Ascending aorta (tissue), 2 donors: ENCODE measurements around the gene ZNF296. TPM values are rescaled to one million over a fixed set of nuclear protein-coding genes. Genes with fewer than 3 reads are reported as not detected.

Experiments
- DNase-seq, 2 donors: peaks; one replicate each; pipeline ENCODE4 v3.0.0-alpha.2; 2019; ENCODE audit warnings: low spot score in 2 of 2
- H3K27ac ChIP-seq, 2 donors: fragments of 200-600 bp; sonication (generic); one replicate each; pipeline ENCODE4 v1.5.1; 2016 to 2017; ENCODE audit warnings: mild to moderate bottlenecking in 1 of 2
- H3K27me3 ChIP-seq: fragments of 200-600 bp; sonication (generic); one replicate; pipeline ENCODE4 v1.5.1; 2017
- H3K36me3 ChIP-seq, 2 donors: fragments of 200-600 bp; sonication (generic); one replicate each; pipeline ENCODE4 v1.5.1; 2016
- H3K4me1 ChIP-seq, 2 donors: fragments of 200-600 bp; sonication (generic); one replicate each; pipeline ENCODE4 v1.5.1; 2016 to 2017; ENCODE audit warnings: mild to moderate bottlenecking in 1 of 2
- H3K4me3 ChIP-seq, 2 donors: fragments of 200-600 bp; sonication (generic); one replicate each; pipeline ENCODE4 v1.5.1; 2016 to 2017; ENCODE audit warnings: mild to moderate bottlenecking in 1 of 2
- H3K9me3 ChIP-seq, 2 donors: fragments of 200-600 bp; sonication (generic); one replicate each; pipeline ENCODE4 v1.5.1; 2016
- intact Hi-C: fragments of 100-400 bp; cut with DNase I; formaldehyde crosslinking; loops from one replicate; pipeline ENCODE4 v1.15.1; 2023
- total RNA-seq: library from RNA; depleted of rRNA; stranded (reverse); fragments of >200 nt; gene quantifications from one replicate; pipeline ENCODE4 v1.1.0, GENCODE V29; 2016
- TF ChIP-seq, protein P1 (sequence below), 3 experiments: fragments of 200-600 bp in 2 of 3; fragments of 450-650 bp in 1 of 3; sonication (generic) in 2 of 3; IDR thresholded peaks; one replicate each; pipeline ENCODE4 v1.5.1; 2016 to 2019; ENCODE audit warnings: antibody characterized with exemption in 3 of 3, mild to moderate bottlenecking in 1 of 3, moderate library complexity in 1 of 3

The ZNF296 gene
- total RNA-seq, 1 donor from 2014 or later = not detected

- no peak for DNase-seq
- no peaks in the 10 kb centered on the region for H3K9me3 ChIP-seq
- peaks cover 81 to 86% of the 10 kb centered on the region in 2 donors for H3K36me3 ChIP-seq
- intact Hi-C loops = no loop called here
- no peak overlapping the region for H3K27ac ChIP-seq
- TF ChIP-seq, protein P1, sequence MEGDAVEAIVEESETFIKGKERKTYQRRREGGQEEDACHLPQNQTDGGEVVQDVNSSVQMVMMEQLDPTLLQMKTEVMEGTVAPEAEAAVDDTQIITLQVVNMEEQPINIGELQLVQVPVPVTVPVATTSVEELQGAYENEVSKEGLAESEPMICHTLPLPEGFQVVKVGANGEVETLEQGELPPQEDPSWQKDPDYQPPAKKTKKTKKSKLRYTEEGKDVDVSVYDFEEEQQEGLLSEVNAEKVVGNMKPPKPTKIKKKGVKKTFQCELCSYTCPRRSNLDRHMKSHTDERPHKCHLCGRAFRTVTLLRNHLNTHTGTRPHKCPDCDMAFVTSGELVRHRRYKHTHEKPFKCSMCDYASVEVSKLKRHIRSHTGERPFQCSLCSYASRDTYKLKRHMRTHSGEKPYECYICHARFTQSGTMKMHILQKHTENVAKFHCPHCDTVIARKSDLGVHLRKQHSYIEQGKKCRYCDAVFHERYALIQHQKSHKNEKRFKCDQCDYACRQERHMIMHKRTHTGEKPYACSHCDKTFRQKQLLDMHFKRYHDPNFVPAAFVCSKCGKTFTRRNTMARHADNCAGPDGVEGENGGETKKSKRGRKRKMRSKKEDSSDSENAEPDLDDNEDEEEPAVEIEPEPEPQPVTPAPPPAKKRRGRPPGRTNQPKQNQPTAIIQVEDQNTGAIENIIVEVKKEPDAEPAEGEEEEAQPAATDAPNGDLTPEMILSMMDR (IDR thresholded peaks at IDR 0.05) = no peak
- no peak overlapping the region for H3K4me3 ChIP-seq
- H3K27me3 ChIP-seq = no peaks in the 10 kb centered on the region
- H3K4me1 ChIP-seq = no peaks in the 10 kb centered on the region
Measured at GRCh38 chr19:45068041-45068440, 8.2 kb downstream of the ZNF296 start.

GRCh38 chr19:45066921-45067661, 9.2 kb downstream of the ZNF296 start:
- H3K27me3 ChIP-seq = no peaks in the 10 kb centered on the region
- no peak overlapping the region for H3K4me3 ChIP-seq
- TF ChIP-seq, protein P1 (IDR thresholded peaks at IDR 0.05) = no peak
- intact Hi-C loops = no loop called here
- no peak for DNase-seq
- no peaks in the 10 kb centered on the region for H3K4me1 ChIP-seq
- peaks cover 88 to 95% of the 10 kb centered on the region in 2 donors for H3K36me3 ChIP-seq
- H3K27ac ChIP-seq = no peak overlapping the region
- no peaks in the 10 kb centered on the region for H3K9me3 ChIP-seq

DNA sequence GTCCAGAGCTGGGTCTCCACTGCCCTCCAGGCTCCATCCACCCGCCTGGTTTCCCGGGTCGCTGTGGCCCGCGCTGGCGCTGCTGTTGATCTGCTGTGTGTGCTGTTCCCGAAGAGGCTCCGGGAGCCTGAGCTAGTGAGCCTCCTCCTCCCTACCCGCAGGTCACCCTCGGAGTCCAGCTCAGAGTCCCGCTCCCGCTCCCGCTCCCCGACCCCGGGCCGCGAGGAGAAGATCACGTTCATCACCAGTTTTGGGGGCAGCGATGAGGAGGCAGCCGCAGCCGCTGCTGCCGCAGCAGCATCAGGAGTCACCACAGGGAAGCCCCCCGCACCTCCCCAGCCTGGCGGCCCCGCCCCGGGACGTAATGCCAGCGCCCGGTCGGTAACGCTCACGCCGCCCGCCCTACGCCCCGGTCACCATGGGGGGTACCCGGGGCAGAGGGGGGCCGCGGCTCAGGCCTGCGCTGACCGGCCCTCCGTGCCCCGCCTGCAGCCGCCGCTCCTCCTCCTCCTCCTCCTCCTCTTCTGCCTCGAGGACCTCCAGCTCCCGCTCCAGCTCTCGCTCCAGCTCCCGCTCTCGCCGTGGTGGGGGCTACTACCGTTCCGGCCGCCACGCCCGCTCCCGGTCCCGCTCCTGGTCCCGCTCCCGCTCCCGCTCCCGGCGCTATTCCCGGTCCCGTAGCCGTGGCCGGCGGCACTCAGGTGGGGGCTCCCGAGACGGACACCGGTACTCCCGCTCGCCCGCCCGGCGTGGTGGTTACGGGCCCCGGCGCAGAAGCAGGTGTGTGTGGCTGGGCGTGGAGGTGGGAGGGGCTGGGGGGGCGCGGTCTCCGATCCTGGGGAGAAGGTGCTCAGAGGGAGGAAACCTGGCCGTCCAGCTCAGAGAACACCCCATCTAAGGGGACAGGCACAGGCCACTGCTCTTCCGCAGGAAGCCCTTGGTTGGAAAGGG, 12.2 kb downstream of the ZNF296 start:
- no peaks in the 10 kb centered on the region for H3K4me1 ChIP-seq
- H3K27ac ChIP-seq = no peak overlapping the region
- intact Hi-C loops = no loop called here
- peaks cover 96% of the 10 kb centered on the region in 2 donors for H3K36me3 ChIP-seq
- no peak for DNase-seq
- H3K9me3 ChIP-seq = no peaks in the 10 kb centered on the region
- TF ChIP-seq, protein P1 (IDR thresholded peaks at IDR 0.05) = no peak
- no peak overlapping the region for H3K4me3 ChIP-seq
- no peaks in the 10 kb centered on the region for H3K27me3 ChIP-seq

DNA sequence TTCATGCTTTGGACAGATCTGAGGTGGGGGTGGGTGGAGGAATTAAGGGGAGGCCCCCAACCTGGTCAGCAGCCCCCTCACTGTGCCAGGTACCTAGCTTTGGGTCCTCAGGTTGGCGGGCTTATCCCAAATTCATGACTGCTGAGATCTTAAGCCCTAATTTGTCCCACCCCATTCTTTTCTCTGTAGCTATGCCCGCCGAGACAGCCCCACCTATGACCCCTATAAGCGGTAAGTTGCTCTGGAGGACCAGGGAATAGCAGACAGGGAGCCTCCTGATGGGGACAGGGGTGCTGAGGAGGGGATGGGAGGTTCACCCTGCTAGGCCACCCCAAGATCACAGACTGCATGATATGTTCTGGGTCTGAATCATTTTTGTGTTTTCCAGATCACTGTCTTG, 14.3 kb downstream of the ZNF296 start:
- intact Hi-C loops = no loop called here
- TF ChIP-seq, protein P1 (IDR thresholded peaks at IDR 0.05) = no peak
- no peak for DNase-seq
- H3K4me1 ChIP-seq = no peaks in the 10 kb centered on the region
- H3K27ac ChIP-seq = no peak overlapping the region
- H3K4me3 ChIP-seq = no peak overlapping the region
- H3K27me3 ChIP-seq = no peaks in the 10 kb centered on the region
- peaks cover 96% of the 10 kb centered on the region in 2 donors for H3K36me3 ChIP-seq
- H3K9me3 ChIP-seq = no peaks in the 10 kb centered on the region

GRCh38 chr19:45059258-45059965, 16.9 kb downstream of the ZNF296 start:
- no peaks in the 10 kb centered on the region for H3K4me1 ChIP-seq
- H3K4me3 ChIP-seq = no peak overlapping the region
- H3K36me3 ChIP-seq = peaks cover 97 to 100% of the 10 kb centered on the region in 2 donors
- H3K27me3 ChIP-seq = no peaks in the 10 kb centered on the region
- no peak overlapping the region for H3K27ac ChIP-seq
- H3K9me3 ChIP-seq = no peaks in the 10 kb centered on the region
- peak in 1 of 2 donors; percentile 81 for DNase-seq
- intact Hi-C loops = no loop called here
- TF ChIP-seq, protein P1 (IDR thresholded peaks at IDR 0.05) = peak; percentile 72 to 78 (median 77)
